HepG2 (cell line): ENCODE data around the gene RNASE2. TPM values are rescaled to one million over a fixed set of nuclear protein-coding genes. Genes with fewer than 3 reads are reported as not detected.

Experiments
- ATAC-seq: fragments of 200-7000 bp; cut with Tn5 transposase; 3 replicates; pipeline ENCODE4 v1.9.1; 2020; ENCODE audit warnings: mild to moderate bottlenecking, moderate library complexity
- BruUV-seq: library from RNA; stranded (reverse); fragments of 400-500 nt; replicated peaks from 2 replicates; lab custom pipeline; 2021; lab: Mats Ljungman, UMichigan
- CTCF ChIA-PET: fragments of 300-600 bp; formaldehyde crosslinking; extraction: SDS; loops from one replicate; lab custom pipeline; 2021; ENCODE audit warnings: low total read pairs, inconsistent platforms, low intra/inter-chr PET ratio; lab: Yijun Ruan, JAX
- POLR2A ChIA-PET: fragments of 350-600 bp; sonication (Branson Sonifier 250); formaldehyde crosslinking; loops from one replicate; lab custom pipeline; 2020; ENCODE audit warnings: antibody characterized with exemption, inconsistent platforms; lab: Yijun Ruan, JAX
- DNase-seq: peaks from one replicate; pipeline ENCODE4 v3.0.0-alpha.2; 2015; ENCODE audit warnings: low spot score
- FAIRE-seq: peaks from 3 replicates; lab custom pipeline; 2011; peaks lifted over from hg19 to GRCh38; lab: Jason Lieb, UNC
- H2AFZ ChIP-seq: one replicate; pipeline ENCODE4 v1.6.1; 2011; ENCODE audit warnings: low read length, inconsistent platforms
- H3K27ac ChIP-seq: fragments of 300-600 bp; 3 replicates; pipeline ENCODE4 v1.8.0; 2011; ENCODE audit warnings: mixed run types, mild to moderate bottlenecking, mixed read lengths, low read length, inconsistent platforms; ENCODE audit not compliant: insufficient read depth; ENCODE audit errors: extremely low read length
- H3K27me3 ChIP-seq, 2 experiments: fragments of 200-600 bp in 1 of 2; 2 replicates in 1 of 2; 3 replicates in 1 of 2; pipeline versions ENCODE4 v1.6.0 to v1.8.0; 2011; ENCODE audit warnings: low read length in 2 of 2, mild to moderate bottlenecking in 2 of 2, moderate library complexity in 2 of 2, inconsistent platforms in 1 of 2; ENCODE audit not compliant: insufficient read depth in 2 of 2, control insufficient read depth in 1 of 2
- H3K36me3 ChIP-seq, 2 experiments: fragments of 200-600 bp in 1 of 2; replicated peaks in 1 of 2; 2 replicates in 1 of 2; 3 replicates in 1 of 2; pipeline versions ENCODE4 v1.5.1 to v1.8.0; 2011; ENCODE audit warnings: low read length in 2 of 2, inconsistent platforms in 1 of 2; ENCODE audit not compliant: insufficient read depth in 2 of 2, control insufficient read depth in 1 of 2
- H3K4me1 ChIP-seq: 2 replicates; pipeline ENCODE4 v1.5.1; 2012; ENCODE audit warnings: low read length, inconsistent platforms; ENCODE audit not compliant: insufficient read depth
- H3K4me2 ChIP-seq: 2 replicates; pipeline ENCODE4 v1.6.0; 2011; ENCODE audit warnings: low read depth, low read length, inconsistent platforms
- H3K4me3 ChIP-seq, 3 experiments: fragments of 200-600 bp in 1 of 3; sonication (generic), shearing (Covaris generic) in 1 of 3; replicated peaks in 1 of 3; 2 replicates each; pipeline ENCODE4 v1.5.1; 2011 to 2016; ENCODE audit warnings: low read length in 3 of 3, inconsistent platforms in 2 of 3, low read depth in 2 of 3, mild to moderate bottlenecking in 2 of 3, control low read depth in 1 of 3, mixed read lengths in 1 of 3; ENCODE audit not compliant: insufficient read depth in 1 of 3
- H3K79me2 ChIP-seq: one replicate; pipeline ENCODE4 v1.6.1; 2011; ENCODE audit warnings: low read length, inconsistent platforms; ENCODE audit not compliant: insufficient read depth
- H3K9ac ChIP-seq: 2 replicates; pipeline ENCODE4 v1.6.0; 2011; ENCODE audit warnings: mild to moderate bottlenecking, low read depth, low read length, inconsistent platforms; ENCODE audit not compliant: insufficient read depth
- H3K9me3 ChIP-seq: 2 replicates; pipeline ENCODE4 v1.5.1; 2012; ENCODE audit warnings: mild to moderate bottlenecking, low read length
- H4K20me1 ChIP-seq: 2 replicates; pipeline ENCODE4 v1.6.0; 2011; ENCODE audit warnings: inconsistent platforms, mild to moderate bottlenecking, low read length, moderate library complexity; ENCODE audit not compliant: insufficient read depth
- ATF1 ChIP-seq: IDR thresholded peaks from 2 replicates; pipeline ENCODE4 v1.6.1; 2016; ENCODE audit warnings: mild to moderate bottlenecking, control low read depth
- FOXM1 ChIP-seq: sonication (generic); formaldehyde crosslinking; IDR thresholded peaks from 2 replicates; pipeline ENCODE4 v1.5.0; 2020; ENCODE audit warnings: missing genetic modification reagents
- GPN1 ChIP-seq: sonication (generic); formaldehyde crosslinking; IDR thresholded peaks from 2 replicates; pipeline ENCODE4 v1.5.1; 2020; ENCODE audit warnings: missing genetic modification reagents, borderline replicate concordance
- HOXA3 ChIP-seq: sonication (generic); formaldehyde crosslinking; IDR thresholded peaks from 2 replicates; pipeline ENCODE4 v1.5.0; 2020; ENCODE audit warnings: missing genetic modification reagents
- PAX8 ChIP-seq: sonication (generic); formaldehyde crosslinking; IDR thresholded peaks from 2 replicates; pipeline ENCODE4 v1.8.0; 2022; ENCODE audit warnings: mild to moderate bottlenecking, missing genetic modification reagents, borderline replicate concordance
- POLR2AphosphoS5 ChIP-seq: IDR thresholded peaks from 2 replicates; pipeline ENCODE4 v1.6.1; 2012; ENCODE audit warnings: low read depth, low read length
- POLR2G ChIP-seq: fragments of 200-400 bp; formaldehyde crosslinking; IDR thresholded peaks from 2 replicates; pipeline ENCODE4 v1.6.1; 2018; ENCODE audit warnings: mild to moderate bottlenecking, low read depth, low read length, moderate library complexity
- RBFOX2 ChIP-seq: fragments of 200-400 bp; formaldehyde crosslinking; IDR thresholded peaks from 2 replicates; pipeline ENCODE4 v1.6.1; 2017; ENCODE audit warnings: low read depth, mild to moderate bottlenecking, low read length
- REPIN1 ChIP-seq: sonication (generic); formaldehyde crosslinking; IDR thresholded peaks from 2 replicates; pipeline ENCODE4 v1.8.0; 2022; ENCODE audit warnings: missing genetic modification reagents, low read depth, mild to moderate bottlenecking, borderline replicate concordance
- TCF7 ChIP-seq: sonication (generic); IDR thresholded peaks from 2 replicates; pipeline ENCODE4 v1.6.1; 2016; ENCODE audit warnings: antibody characterized with exemption, low read depth
- THYN1 ChIP-seq: sonication (generic); formaldehyde crosslinking; IDR thresholded peaks from 2 replicates; pipeline ENCODE4 v1.8.1; 2023; ENCODE audit warnings: low read depth, mild to moderate bottlenecking, moderate library complexity, missing genetic modification reagents, borderline replicate concordance
- YY1 ChIP-seq: IDR thresholded peaks from 2 replicates; pipeline ENCODE4 v1.6.1; 2011; ENCODE audit warnings: low read length, low read depth, moderate library complexity, mild to moderate bottlenecking; ENCODE audit not compliant: insufficient read depth, insufficient replicate concordance
- ZFP1 ChIP-seq: IDR thresholded peaks from 2 replicates; pipeline ENCODE4 v1.6.1; 2016
- ZFX ChIP-seq: sonication (generic); formaldehyde crosslinking; IDR thresholded peaks from 2 replicates; pipeline ENCODE4 v1.4.0; 2020; ENCODE audit warnings: mild to moderate bottlenecking, low read depth, missing genetic modification reagents, moderate library complexity
- ZNF263 ChIP-seq: sonication (generic); formaldehyde crosslinking; IDR thresholded peaks from 2 replicates; pipeline ENCODE4 v1.4.0; 2020; ENCODE audit warnings: missing genetic modification reagents
- ZNF792 ChIP-seq: IDR thresholded peaks from 2 replicates; pipeline ENCODE4 v1.6.1; 2016
- WGBS: methylation state at CpG from one replicate; pipeline ENCODE4 v1.1.6; 2017; ENCODE audit warnings: low lambda C conversion rate; 5-methylcytosine and 5-hydroxymethylcytosine counted together
- in situ Hi-C: cut with HindIII; loops from 2 replicates; pipeline ENCODE4 v1.10.0; 2017; ENCODE audit warnings: low pct_unique_long_range_greater_than_20kb; ENCODE audit not compliant: extremely low pct_ligation_motif_present
- intact Hi-C: fragments of 100-400 bp; cut with micrococcal nuclease; formaldehyde crosslinking; loops from one replicate; pipeline ENCODE4 v1.10.0; 2022; ENCODE audit not compliant: unreplicated experiment
- polyA plus RNA-seq, 8 experiments: library from polyadenylated mRNA; depleted of rRNA in 3 of 8; stranded (reverse) in 7 of 8; unstranded in 1 of 8; fragments of >200 nt; fragmentation: Illumina TruSeq in 4 of 8; extraction: Trizol in 4 of 8; gene quantifications; 2 replicates each; pipeline versions ENCODE4 v1.2.1 to v1.2.3, GENCODE V29; 2011 to 2016; ENCODE audit warnings: low read depth in 4 of 8, missing spikeins in 1 of 8, mixed read lengths in 1 of 8; ENCODE audit not compliant: insufficient read depth in 1 of 8
- total RNA-seq, 5 experiments: library from RNA; depleted of rRNA; stranded (reverse); fragments of >200 nt; fragmentation: Illumina TruSeq; extraction: Trizol; gene quantifications; 2 replicates each; pipeline ENCODE4 v1.2.3, GENCODE V29; 2016; ENCODE audit warnings: low read depth in 1 of 5
- TF ChIP-seq, protein P1 (sequence below): sonication (generic); formaldehyde crosslinking; IDR thresholded peaks from 2 replicates; pipeline ENCODE4 v1.5.1; 2020; ENCODE audit warnings: mild to moderate bottlenecking, moderate library complexity, missing genetic modification reagents

RNASE2 gene
- total and polyA plus RNA-seq, 2 of the 13 experiments (the other 11 are each of a cell fraction or from before 2014, with no cell fraction given) = 0.69 TPM; not detected in 1

GRCh38 chr14:20997564-20997963 lies 42.3 kb downstream of the RNASE2 start:
- H3K4me1 ChIP-seq = peaks cover 4% of the 10 kb centered on the region
- 80% methylated on average over 6 of the region's 6 CpGs for WGBS
- no peak overlapping the region for H3K27ac ChIP-seq
- H3K9me3 ChIP-seq = no peaks in the 10 kb centered on the region
- DNase-seq (no peak), ATAC-seq (no peak), FAIRE-seq (no peak)
- H3K36me3 ChIP-seq = peaks cover 19 to 39% of the 10 kb centered on the region in 2 experiments
- no peak overlapping the region for H3K4me2 ChIP-seq
- TF ChIP-seq POLR2G = peak; percentile 52
- no peak for TF ChIP-seq ZNF792 (CRISPR knock-in tag)
- TF ChIP-seq TCF7 = no peak
- TF ChIP-seq, protein P1, sequence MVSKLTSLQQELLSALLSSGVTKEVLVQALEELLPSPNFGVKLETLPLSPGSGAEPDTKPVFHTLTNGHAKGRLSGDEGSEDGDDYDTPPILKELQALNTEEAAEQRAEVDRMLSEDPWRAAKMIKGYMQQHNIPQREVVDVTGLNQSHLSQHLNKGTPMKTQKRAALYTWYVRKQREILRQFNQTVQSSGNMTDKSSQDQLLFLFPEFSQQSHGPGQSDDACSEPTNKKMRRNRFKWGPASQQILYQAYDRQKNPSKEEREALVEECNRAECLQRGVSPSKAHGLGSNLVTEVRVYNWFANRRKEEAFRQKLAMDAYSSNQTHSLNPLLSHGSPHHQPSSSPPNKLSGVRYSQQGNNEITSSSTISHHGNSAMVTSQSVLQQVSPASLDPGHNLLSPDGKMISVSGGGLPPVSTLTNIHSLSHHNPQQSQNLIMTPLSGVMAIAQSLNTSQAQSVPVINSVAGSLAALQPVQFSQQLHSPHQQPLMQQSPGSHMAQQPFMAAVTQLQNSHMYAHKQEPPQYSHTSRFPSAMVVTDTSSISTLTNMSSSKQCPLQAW (CRISPR knock-in tag) = no peak
- peak; percentile 17; the same call in 1 of the 2 replicates for TF ChIP-seq POLR2AphosphoS5
- peak; percentile 25; the same call in 1 of the 2 replicates for TF ChIP-seq RBFOX2
- in situ Hi-C loops (loop anchor here (25.0 kb wide), 1 partner anchor 660 kb away; the partner anchor contains the start of genes CCNB1IP1 and PARP2), intact Hi-C loops (no loop called here)
- H4K20me1 ChIP-seq = no peaks in the 10 kb centered on the region
- H3K79me2 ChIP-seq = no peaks in the 10 kb centered on the region
- H3K4me3 ChIP-seq = no peak overlapping the region
- H2AFZ ChIP-seq = no peak overlapping the region
- ChIA-PET CTCF (no interaction called here), POLR2A (interaction anchor here (0.7 to 1.1 kb wide), 3 partner anchors 17 to 375 kb away, joined by 3 to 5 read pairs (median 4); no protein-coding TSS in a partner anchor)
- H3K27me3 ChIP-seq = no peaks in the 10 kb centered on the region
- BruUV-seq = no TSS peak
- no peak overlapping the region for H3K9ac ChIP-seq

DNA sequence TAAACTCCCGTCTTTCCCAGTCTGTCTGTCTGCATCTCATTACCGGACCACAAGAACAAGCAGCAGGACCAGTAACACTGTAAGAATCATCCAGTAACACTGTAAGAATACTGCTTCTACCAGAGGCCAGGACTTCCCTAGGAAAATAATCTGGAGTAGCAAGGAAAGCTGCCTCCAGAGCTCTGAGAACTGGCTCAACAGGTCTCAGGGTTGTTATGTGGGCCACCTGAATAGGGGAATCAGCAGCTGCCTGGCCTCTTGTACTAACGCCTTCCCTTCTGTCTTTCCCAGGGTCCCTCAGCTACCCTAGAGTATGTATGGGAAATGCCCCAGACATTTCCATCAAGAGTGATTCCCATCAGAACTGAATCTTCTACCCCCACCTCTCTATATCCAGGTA lies 42.9 kb downstream of the RNASE2 start:
- Histone ChIP-seq H2AFZ (no peak overlapping the region), H4K20me1 (no peaks in the 10 kb centered on the region), H3K36me3 (peaks cover 18 to 33% of the 10 kb centered on the region in 2 experiments), H3K27me3 (no peaks in the 10 kb centered on the region), H3K79me2 (no peaks in the 10 kb centered on the region), H3K9me3 (no peaks in the 10 kb centered on the region), H3K4me3 (no peak overlapping the region), H3K4me1 (peaks cover 10% of the 10 kb centered on the region), H3K9ac (no peak overlapping the region), H3K4me2 (no peak overlapping the region), H3K27ac (no peak overlapping the region)
- in situ Hi-C loops = loop anchor here (25.0 kb wide), 1 partner anchor 661 kb away; the partner anchor contains the start of genes CCNB1IP1 and PARP2
- 92% methylated on average over 3 of the region's 3 CpGs for WGBS
- no peak for DNase-seq
- FAIRE-seq = no peak
- ChIA-PET POLR2A (interaction anchor here (1.1 kb wide), 1 partner anchor 91 kb away, joined by 3 read pairs; no protein-coding TSS in a partner anchor), CTCF (no interaction called here)
- intact Hi-C loops = no loop called here
- ATAC-seq = no peak; the same call in 2 of the 3 replicates
- no TSS peak for BruUV-seq
- TF ChIP-seq FOXM1 (CRISPR knock-in tag) (no peak), PAX8 (CRISPR knock-in tag) (no peak), ZFX (CRISPR knock-in tag) (no peak), ZNF263 (CRISPR knock-in tag) (no peak), THYN1 (CRISPR knock-in tag) (no peak), HOXA3 (no peak), REPIN1 (no peak), ZFP1 (no peak), ATF1 (CRISPR knock-in tag) (no peak), YY1 (no peak), GPN1 (CRISPR knock-in tag) (no peak)
